GM21717 (cell line): ENCODE results near the gene MED12L.
"Not testable (repeated sequence)": the region's sequence is repeated elsewhere in the genome, so short reads cannot be mapped to it uniquely, and the experiment has no call there.

Experiments
- ATAC-seq: cut with Tn5 transposase; IDR thresholded peaks from one replicate; pipeline ENCODE4 v1.9.1; 2021; ENCODE audit warnings: mild to moderate bottlenecking, moderate library complexity; ENCODE audit not compliant: unreplicated experiment

The MED12L gene

DNA sequence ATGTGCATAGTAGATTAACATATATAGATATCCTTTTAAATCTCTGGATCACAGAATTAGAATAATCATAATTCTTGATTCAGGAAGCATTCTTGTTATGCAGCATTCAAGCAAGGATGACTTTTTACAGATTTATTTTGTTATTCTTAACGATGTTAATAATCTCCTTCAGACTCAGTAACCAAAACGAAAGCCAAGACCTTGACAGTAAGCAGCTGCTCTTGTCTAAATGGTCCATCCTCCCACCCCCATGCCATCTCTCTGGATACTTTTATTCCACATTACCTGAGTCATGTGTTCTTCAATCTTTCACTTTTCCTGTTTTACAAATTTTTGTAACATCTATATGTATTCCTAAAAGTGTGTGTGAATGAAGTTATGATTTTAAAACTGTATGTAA lies 150.9 kb downstream of the MED12L start:
- ATAC-seq: no peak

- ATAC-seq: no peak
These were observed 151.3 kb downstream of the MED12L start for GRCh38 chr3:151236736-151237135.

GRCh38 chr3:151242006-151242405 lies 156.5 kb downstream of the MED12L start:
- ATAC-seq: not testable (repeated sequence)

DNA sequence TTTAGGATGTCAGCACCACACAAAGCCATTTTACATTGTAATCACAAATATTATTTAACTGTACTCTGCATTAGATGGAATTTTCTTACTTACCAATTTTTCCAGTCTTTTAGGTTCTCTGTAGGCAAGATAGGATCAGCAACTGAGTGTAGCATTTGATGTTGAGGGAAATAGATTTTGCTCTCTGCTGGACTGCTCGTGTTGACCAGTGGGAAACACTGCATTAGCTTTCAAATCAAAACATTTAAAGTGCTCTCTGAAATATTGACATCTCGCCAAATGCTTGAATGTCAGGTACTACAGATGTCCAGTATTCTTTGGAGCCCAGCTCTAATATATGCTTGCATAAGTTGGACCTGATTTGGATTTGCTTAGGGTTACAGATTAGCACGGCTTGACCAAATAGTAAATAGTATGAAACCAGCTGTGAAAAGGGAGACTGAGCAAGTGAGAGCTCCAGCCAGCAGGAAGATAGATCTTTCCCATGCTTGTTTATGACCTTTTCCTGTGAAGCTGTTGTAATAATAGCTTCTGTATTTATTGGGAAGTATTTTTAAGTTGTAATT lies 163.4 kb downstream of the MED12L start:
- ATAC-seq: no peak

DNA sequence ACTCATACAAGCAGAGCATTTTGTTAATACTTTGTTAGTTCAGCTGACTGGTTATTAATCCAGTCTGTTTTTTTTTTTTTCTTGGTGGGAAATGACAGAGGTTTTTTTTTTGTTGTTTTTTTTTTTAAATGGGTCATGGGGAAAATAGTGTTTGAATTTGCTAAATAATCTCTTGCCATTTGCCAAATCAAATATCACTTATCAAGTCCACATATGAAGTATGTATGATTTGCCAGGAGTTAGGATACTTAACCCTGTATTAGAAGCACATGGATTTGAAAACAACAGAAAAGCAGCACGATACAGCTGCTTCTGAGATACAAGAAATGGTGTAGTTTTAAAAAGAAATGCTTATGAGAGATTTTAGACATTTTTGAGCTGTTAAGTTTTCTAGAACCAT lies 171.3 kb downstream of the MED12L start:
- no peak for ATAC-seq

GRCh38 chr3:151259664-151260063 lies 174.2 kb downstream of the MED12L start:
- no peak for ATAC-seq

GRCh38 chr3:151262871-151263525 lies 177.5 kb downstream of the MED12L start:
- ATAC-seq: no peak

DNA sequence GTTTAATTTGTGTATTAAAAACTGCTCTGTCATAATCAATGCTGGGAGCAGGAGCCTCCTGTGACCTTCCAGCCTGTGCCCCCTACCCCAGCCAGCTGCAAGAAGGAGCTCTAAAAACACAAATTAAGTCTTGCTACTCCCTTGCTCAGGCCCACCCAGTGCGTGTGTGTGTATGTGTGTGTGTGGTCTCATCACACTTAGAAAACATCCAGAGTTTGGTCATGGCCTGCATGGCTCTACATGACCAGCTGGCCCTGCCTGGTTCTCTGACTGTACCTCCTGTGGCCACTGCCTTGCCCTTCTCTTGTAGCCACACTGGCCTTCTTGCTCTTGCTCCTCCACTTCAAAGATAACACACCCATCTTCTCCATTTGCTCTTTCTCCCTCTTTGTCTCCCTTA lies 179.1 kb downstream of the MED12L start:
- ATAC-seq: no peak

- ATAC-seq: no peak
These were observed 179.7 kb downstream of the MED12L start for GRCh38 chr3:151265166-151265565.

DNA sequence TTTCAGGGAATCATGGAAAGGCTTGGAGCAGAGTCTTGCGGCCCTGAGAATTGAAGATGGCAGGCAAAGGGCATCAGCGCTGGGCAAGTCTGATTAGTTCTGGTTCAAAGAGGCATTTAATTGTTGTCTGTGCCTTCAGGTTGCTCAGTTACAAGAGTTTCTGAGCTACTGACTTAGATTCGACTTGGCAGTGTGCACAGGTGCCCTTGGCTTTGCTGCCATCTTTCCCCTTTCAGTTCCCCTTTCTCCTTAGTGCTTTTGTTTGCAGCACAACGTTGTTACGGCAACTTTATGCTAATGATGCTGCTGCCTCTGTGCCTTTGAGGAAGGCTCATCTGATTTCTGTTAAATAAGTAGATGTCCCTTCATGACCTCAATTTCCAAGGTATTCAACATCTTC lies 180.4 kb downstream of the MED12L start:
- ATAC-seq: peak; percentile 94

- ATAC-seq: no peak
These were observed 181.6 kb downstream of the MED12L start for GRCh38 chr3:151267066-151267465.

GRCh38 chr3:151268267-151269235 lies 183.1 kb downstream of the MED12L start:
- ATAC-seq: peak; percentile 69

DNA sequence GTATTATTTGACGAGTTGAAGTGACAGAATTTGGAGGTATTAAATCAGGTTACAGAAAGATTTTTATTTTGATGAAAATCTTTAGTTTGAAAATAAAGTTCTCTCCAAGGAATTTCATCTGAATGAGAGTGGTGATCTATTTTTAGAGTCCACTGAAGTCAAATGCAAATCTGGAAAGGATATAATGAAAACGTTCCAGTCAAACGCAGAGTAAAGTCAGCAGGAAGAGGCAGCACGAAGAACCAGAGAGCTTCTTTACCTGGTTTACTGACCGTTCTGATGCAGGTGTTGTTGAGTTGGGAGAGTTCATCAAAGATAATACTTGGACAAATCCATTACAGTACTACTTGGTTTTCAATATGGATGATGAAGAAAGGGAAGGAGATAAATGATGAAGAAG lies 184.2 kb downstream of the MED12L start:
- no peak for ATAC-seq

DNA sequence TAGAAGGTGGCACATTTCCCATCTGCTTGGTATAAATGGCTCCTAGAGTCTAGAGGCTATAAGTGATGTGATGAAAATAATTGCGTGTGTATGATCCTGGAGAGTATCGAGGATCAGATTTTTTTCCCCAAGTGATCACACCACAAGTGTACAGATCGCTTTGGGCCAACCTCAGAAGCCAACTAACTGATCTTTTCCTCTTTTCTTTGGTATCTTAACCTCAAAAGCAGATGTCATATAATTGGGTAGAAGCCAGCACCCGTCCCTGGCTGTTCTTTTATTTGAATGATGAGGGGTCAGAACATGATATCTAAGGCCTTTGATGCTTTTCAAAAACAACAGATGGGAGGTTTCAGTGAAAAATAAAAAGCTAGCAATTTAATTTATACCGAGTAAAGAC lies 189.6 kb downstream of the MED12L start:
- ATAC-seq: no peak

DNA sequence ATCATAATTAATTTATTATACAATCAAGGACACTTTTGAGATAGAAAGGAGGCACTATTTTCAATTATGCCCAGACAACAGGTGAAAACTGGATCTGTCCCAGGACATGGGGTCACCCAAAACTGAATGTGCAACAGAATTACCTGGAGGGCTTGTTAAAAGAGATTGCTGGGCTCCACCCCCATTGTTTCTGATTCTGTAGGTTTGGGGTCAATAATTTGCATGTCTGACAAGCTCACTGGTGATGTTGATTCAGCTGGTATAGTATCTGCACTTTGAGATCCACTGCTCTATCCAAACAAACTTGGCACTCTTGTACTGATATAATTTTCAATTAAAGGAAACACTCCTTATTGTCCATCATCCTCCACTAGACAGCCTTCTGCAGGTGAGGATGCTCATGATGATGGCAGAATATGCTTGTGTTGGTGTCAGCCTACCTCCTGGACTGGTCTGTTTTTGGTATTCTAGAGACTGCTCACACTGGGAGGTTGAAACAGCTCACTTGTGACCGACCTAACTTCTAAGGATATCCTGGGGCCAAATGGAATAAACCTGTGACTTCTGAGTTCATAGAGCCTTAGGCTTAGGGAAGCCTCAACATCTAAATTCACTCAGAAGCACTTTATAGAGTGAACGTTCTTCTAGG lies 190.7 kb downstream of the MED12L start:
- peak; percentile 22 for ATAC-seq

DNA sequence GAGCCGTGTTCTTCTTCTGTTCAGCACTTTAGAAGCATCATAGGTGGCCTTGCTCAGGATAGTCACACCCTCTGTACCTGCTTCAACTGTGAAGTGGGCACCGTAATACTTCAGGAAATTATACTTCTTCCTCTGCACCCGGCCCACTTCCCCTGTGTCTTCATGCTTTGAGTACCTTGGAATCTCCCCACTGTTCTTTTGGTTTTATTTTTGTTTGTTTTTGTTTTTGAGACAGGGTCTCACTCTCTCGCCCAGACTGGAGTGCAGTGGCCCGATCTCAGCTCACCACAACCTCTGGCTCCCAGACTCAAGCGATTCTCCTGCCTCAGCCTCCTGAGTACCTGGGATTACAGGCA lies 191.2 kb downstream of the MED12L start:
- peak; percentile 64 for ATAC-seq

DNA sequence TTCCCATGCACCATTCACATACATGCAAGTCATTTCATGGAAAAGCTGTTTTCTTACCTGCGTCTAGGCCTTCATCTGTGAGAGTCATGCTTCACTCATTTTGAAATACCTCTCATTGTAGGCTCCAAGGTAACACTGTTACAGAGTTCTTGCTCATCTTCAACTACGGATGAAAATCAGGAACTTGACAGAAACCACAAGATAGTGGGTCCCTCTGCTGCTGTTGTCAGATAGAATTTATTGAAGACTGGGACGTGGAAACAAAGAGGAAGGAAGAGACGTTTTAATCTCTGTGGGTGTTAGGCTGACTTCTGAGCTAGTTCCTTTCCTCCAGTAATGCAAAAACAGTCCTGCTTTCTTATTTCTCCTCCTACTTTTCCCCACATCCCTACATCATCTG lies 192.8 kb downstream of the MED12L start, which contains the start of gene P2RY14:
TSS of gene P2RY14 (minus strand) at position 313 of the 400 bp plus-strand sequence. CDS start 64,226 bp downstream, outside the sequence.
- ATAC-seq: peak; percentile 30

DNA sequence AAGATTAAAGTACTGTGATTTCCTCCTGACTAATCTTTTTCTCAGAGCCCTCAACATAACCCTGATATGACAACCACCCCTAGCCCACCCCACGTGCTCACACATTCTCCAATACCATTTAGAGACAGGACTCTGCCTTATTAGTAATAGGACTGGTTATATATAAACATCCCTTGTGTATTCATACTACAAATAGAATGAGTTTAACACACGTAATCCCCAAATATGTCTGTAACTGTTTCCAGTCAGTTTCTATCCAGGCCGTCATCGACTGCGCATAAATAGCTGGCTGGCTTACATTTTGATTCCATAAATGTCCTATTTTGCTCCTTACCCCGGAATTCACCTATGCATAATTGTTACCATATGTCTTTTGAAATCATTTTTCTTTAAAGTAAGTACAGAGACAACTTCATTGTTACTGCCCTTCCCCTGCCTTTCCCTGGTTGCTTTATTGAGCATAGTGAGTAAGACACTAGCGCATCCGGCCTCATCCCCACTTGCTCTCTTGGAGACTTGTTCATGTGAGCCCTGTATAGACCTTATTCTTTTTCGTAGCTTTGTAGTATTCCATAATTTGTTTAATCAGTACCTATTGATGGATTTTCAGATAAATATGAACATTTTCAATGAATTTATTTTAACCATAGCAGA lies 196.3 kb downstream of the MED12L start:
- no peak for ATAC-seq

DNA sequence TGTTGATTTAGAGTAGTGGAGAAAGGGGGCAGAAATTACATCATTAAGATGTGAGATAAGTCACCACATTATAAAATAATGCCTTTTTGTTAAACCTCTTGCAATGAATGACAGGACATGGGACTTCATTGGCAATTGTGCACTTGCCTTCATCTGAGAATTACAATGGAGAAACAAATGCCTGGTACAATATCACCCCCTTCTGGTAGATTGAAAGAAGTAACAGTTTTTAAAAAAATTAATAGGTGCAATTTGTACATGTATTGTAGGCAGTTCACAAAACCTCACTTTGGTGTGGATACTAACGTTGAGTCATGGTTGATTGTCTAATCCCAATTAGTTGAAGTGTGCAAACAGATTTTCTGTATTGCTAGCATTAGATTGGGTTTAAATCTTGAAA lies 197.5 kb downstream of the MED12L start:
- ATAC-seq: no peak

GRCh38 chr3:151283387-151283786 lies 197.9 kb downstream of the MED12L start:
- no peak for ATAC-seq
